Measurements from ENCODE around the gene SPANXC. TPM values are rescaled to one million over a fixed set of nuclear protein-coding genes. Genes with fewer than 3 reads are reported as not detected.

SPANXC gene, protein sequence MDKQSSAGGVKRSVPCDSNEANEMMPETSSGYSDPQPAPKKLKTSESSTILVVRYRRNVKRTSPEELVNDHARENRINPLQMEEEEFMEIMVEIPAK
- not detected in 2 replicates for total RNA-seq

DNA sequence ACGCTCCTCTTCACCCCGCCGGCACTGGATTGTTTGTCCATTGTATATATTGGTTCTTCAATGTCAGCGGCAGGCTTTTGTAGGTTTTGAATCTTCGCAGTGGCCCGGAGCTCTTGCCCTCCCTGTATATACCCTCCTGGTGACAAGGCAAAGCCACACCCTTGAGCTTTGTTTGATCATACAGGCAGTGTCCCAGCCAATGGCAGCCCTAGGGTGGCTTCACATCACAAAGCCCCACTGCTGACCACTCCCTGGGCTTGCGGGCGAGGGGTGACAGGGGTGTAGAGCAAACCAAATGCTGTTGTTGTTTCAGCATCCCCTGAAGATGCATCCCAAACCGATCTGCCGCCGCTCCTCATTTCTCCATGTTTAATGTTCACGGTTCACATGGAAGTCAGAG, at the start of gene SPANXC:
SPANXC (minus strand) TSS at position 101 of the 400 bp plus-strand sequence; CDS start at position 41, 60 bp downstream.

Other genes with a start within 250 kb of the SPANXC start
- not detected in 2 replicates for gene SPANXB1, start 239.9 kb downstream of the SPANXC start, total RNA-seq
- gene LDOC1, start 65.4 kb downstream of the SPANXC start, total RNA-seq: 8.3 and 8.5 TPM in 2 replicates